Pancreas (tissue), 10 donors: ENCODE data around the gene C4orf51. TPM values are rescaled to one million over a fixed set of nuclear protein-coding genes. Genes with fewer than 3 reads are reported as not detected.
"Not testable (repeated sequence)": the region's sequence is repeated elsewhere in the genome, so short reads cannot be mapped to it uniquely, and the experiment has no call there.

Source experiments
- ATAC-seq, 4 donors: fragments of 200-7000 bp; cut with Tn5 transposase; one replicate each; pipeline versions ENCODE4 v1.8.0 to v1.9.1; 2020; ENCODE audit warnings: mild to moderate bottlenecking in 4 of 4, moderate library complexity in 4 of 4
- DNase-seq, 6 donors: peaks; one replicate each; pipeline ENCODE4 v3.0.0-alpha.2; 2020
- FAIRE-seq: peaks from 2 replicates; lab custom pipeline; 2012; peaks lifted over from hg19 to GRCh38; lab: Jason Lieb, UNC
- H3K27ac ChIP-seq, 4 donors: fragments of 200-600 bp; sonication (generic); 1 replicate in 3 of 4; 2 replicates in 1 of 4; pipeline versions ENCODE4 v1.5.0 to v1.8.0; 2020
- H3K27me3 ChIP-seq, 4 donors: fragments of 200-600 bp; one replicate each; pipeline ENCODE4 v1.8.0; 2021
- H3K36me3 ChIP-seq, 3 donors: fragments of 200-600 bp; sonication (generic) in 1 of 3; one replicate each; pipeline versions ENCODE4 v1.5.0 to v1.8.0; 2020 to 2021
- H3K4me1 ChIP-seq, 3 donors: fragments of 200-600 bp; one replicate each; pipeline ENCODE4 v1.8.0; 2021
- H3K4me3 ChIP-seq, 4 donors: fragments of 200-600 bp; sonication (generic) in 2 of 4; one replicate each; pipeline versions ENCODE4 v1.5.0 to v1.8.0; 2020 to 2021
- H3K9me3 ChIP-seq, 4 donors: fragments of 200-600 bp; one replicate each; pipeline ENCODE4 v1.8.0; 2021
- WGBS, 2 donors: extraction: QIAGEN DNeasy Blood & Tissue Kit; methylation state at CpG; one replicate each; pipeline ENCODE4 v1.1.7; 2013; 5-methylcytosine and 5-hydroxymethylcytosine counted together
- intact Hi-C, 3 donors: fragments of 100-400 bp; cut with DNase I; formaldehyde crosslinking; loops; one replicate each; pipeline versions ENCODE4 v1.11.1 to v1.14.2; 2022
- polyA plus RNA-seq, 2 donors: library from polyadenylated mRNA; stranded (reverse); fragments of 200-250 nt; gene quantifications; one replicate each; pipeline ENCODE4 v1.2.3, GENCODE V29; 2013
- total RNA-seq, 6 donors: library from RNA; stranded (reverse); fragmentation: NEBNext Ultra II Directional in 4 of 6; extraction: Animal tissue kit (Norgen Biotek cat#: 25700) in 4 of 6; gene quantifications; one replicate each; pipeline versions ENCODE4 v1.2.1 to v1.2.4, GENCODE V29; 2021 to 2023
- TF ChIP-seq, protein P1 (sequence below), 4 donors: fragments of 200-600 bp; sonication (generic) in 3 of 4; IDR thresholded peaks; one replicate each; pipeline versions ENCODE4 v1.5.0 to v1.8.0; 2021; ENCODE audit warnings: antibody characterized with exemption in 4 of 4
- donor health status: healthy with polysubstance abuse.
- donor health status: DM: no; HTN: no; CAD: no; lungs with moderate emphysema.
- donor health status: DM: no; HTN: no; CAD: no.
- donor health status: control.
- donor health status: control.
- donor health status: Bipolar disorder and iron deficiency.
- donor health status: DM: yes; HTN: yes; CAD: no.
- donor health status: DM: no; HTN: no; CAD: no.
- donor health status: DM: no; HTN: no; CAD: no.
- donor health status: DM: yes; HTN: yes; CAD: no.

C4orf51 gene
- total and polyA plus RNA-seq, 8 donors: not detected

DNA sequence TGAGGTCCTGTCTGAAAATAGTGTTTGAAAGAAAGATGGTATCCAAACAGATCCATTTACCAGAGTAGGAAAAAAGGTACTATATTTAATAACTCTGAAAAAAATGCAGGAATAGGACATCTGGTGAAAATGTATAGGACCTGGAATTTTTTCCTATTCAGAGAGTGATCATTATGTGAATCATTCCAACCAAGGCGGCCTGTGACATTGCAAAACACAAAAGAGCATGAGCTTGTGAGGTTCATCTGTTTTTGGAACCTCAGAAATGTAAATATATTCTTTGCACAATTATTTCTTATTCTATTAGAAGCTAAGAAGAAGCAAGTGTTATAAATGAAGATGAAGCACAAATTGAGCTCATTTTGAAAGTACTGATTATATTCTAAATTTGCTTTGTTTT, 2.0 kb downstream of the C4orf51 start:
- ATAC-seq (no peak), DNase-seq (no peak), FAIRE-seq (no peak)
- no peaks in the 10 kb centered on the region for H3K9me3 ChIP-seq
- no peak overlapping the region for H3K4me3 ChIP-seq
- intact Hi-C loops: no loop called here
- TF ChIP-seq, protein P1, sequence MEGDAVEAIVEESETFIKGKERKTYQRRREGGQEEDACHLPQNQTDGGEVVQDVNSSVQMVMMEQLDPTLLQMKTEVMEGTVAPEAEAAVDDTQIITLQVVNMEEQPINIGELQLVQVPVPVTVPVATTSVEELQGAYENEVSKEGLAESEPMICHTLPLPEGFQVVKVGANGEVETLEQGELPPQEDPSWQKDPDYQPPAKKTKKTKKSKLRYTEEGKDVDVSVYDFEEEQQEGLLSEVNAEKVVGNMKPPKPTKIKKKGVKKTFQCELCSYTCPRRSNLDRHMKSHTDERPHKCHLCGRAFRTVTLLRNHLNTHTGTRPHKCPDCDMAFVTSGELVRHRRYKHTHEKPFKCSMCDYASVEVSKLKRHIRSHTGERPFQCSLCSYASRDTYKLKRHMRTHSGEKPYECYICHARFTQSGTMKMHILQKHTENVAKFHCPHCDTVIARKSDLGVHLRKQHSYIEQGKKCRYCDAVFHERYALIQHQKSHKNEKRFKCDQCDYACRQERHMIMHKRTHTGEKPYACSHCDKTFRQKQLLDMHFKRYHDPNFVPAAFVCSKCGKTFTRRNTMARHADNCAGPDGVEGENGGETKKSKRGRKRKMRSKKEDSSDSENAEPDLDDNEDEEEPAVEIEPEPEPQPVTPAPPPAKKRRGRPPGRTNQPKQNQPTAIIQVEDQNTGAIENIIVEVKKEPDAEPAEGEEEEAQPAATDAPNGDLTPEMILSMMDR (IDR thresholded peaks at IDR 0.05): no peak
- peaks cover 18 to 21% (median 20%) of the 10 kb centered on the region in 3 donors for H3K4me1 ChIP-seq
- H3K27me3 ChIP-seq: no peaks in the 10 kb centered on the region
- H3K27ac ChIP-seq: no peak overlapping the region
- 95 to 97% methylated on average over 1 of the region's 1 CpG for WGBS, 2 donors
- H3K36me3 ChIP-seq: no peaks in the 10 kb centered on the region

DNA sequence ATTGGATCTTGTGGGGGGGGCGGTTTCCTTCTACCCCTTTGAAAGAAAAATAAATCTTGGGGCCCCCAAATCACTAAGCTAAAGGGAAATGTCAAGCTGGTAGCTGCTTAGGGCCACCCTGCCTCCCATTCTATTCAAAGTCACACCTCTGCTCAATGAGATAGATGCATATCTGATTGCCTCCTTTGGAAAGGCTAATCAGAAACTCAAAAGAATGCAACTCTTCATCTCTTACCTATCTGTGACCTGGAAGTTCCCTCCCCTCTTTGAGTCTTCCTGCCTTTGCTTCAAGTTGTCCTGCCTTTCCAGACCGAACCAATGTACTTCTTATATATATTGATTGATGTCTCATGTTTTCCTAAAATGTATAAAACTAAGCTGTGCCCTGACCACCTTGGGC, 7.0 kb downstream of the C4orf51 start:
- no peaks in the 10 kb centered on the region for H3K4me1 ChIP-seq
- no peak overlapping the region for H3K27ac ChIP-seq
- no peak for DNase-seq
- no peak for FAIRE-seq
- no peak overlapping the region for H3K4me3 ChIP-seq
- no peak for ATAC-seq
- H3K27me3 ChIP-seq: no peaks in the 10 kb centered on the region
- no peaks in the 10 kb centered on the region for H3K9me3 ChIP-seq
- TF ChIP-seq, protein P1 (IDR thresholded peaks at IDR 0.05): no peak
- intact Hi-C loops: no loop called here
- 63 to 64% methylated on average over 2 of the region's 2 CpGs for WGBS, 2 donors
- H3K36me3 ChIP-seq: no peaks in the 10 kb centered on the region

DNA sequence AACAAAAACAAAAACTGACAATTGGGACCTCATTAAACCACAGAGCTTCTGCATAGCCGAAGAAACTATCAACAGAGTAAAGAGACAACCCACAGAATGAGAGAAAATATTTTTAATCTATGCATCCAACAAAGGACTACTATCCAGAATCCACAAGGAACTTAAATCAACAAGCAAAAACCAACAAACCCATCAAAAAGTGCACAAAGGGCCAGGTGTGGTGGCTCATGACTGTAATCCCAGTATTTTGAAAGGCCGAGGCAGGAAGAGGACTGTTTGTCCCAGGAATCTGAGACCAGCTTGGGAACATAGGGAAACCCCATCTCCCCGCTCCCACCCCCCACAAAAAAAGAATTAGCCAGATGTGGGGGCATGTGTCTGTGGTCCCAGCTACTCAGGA, 10.7 kb downstream of the C4orf51 start:
- H3K27ac ChIP-seq: no peak overlapping the region

DNA sequence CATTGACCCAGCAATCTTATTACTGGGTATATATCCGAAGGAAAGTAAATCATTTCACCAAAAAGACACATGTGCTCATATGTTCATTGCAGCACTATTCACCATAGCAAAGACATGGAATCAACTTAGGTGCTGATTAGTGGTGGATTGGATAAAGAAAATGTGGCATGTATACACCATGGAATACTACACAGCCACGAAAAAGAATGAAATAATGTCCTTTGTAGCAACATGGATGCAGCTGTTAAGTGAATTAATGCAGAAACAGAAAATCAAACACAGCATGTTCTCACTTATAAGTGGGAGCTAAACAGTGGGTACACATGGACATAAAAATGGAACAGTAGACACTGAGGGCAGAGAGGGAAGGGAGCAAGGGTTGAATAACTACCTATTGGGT, 11.5 kb downstream of the C4orf51 start:
- H3K27me3 ChIP-seq, H3K4me3 ChIP-seq, H3K4me1 ChIP-seq, H3K9me3 ChIP-seq, H3K27ac ChIP-seq, ATAC-seq, intact Hi-C loops, DNase-seq, FAIRE-seq, H3K36me3 ChIP-seq: not testable (repeated sequence)
- WGBS, 2 donors: 87 to 90% methylated on average over 2 of the region's 2 CpGs

More for the DNA sequence above, 10.7 kb downstream of the C4orf51 start:
- WGBS, 2 donors: 92 to 93% methylated on average over 3 of the region's 3 CpGs
- no peaks in the 10 kb centered on the region for H3K4me1 ChIP-seq
- H3K4me3 ChIP-seq: no peak overlapping the region
- H3K27me3 ChIP-seq: no peaks in the 10 kb centered on the region
- TF ChIP-seq, protein P1 (IDR thresholded peaks at IDR 0.05): no peak
- intact Hi-C loops: no loop called here
- H3K9me3 ChIP-seq: no peaks in the 10 kb centered on the region
- DNase-seq (no peak), FAIRE-seq (no peak), ATAC-seq (no peak)
- no peaks in the 10 kb centered on the region for H3K36me3 ChIP-seq

DNA sequence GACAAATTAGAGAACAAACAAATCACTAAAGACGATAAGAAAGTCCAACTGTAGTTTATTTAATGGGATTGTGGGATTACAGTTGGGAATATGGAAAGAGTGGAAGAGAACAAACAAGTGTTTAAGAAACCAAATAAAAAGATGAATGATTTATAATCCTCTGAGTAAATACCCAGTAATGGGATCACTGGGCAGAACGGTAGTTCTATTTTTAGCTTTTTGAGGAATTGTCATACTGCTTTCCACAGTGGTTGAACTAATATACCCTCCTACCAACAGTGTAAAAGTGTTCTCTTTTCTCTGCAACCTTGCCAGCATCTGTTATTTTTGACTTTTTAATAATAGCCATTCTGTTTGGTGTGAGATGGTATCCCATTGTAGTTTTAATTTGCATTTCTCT, 15.0 kb downstream of the C4orf51 start:
- no peak for DNase-seq
- 17 to 29% methylated on average over 2 of the region's 2 CpGs for WGBS, 2 donors
- no peak overlapping the region for H3K4me3 ChIP-seq
- no peaks in the 10 kb centered on the region for H3K27me3 ChIP-seq
- no peak for ATAC-seq
- TF ChIP-seq, protein P1 (IDR thresholded peaks at IDR 0.05): no peak
- intact Hi-C loops: no loop called here
- no peaks in the 10 kb centered on the region for H3K4me1 ChIP-seq
- no peak for FAIRE-seq
- H3K27ac ChIP-seq: no peak overlapping the region
- H3K36me3 ChIP-seq: no peaks in the 10 kb centered on the region
- H3K9me3 ChIP-seq: no peaks in the 10 kb centered on the region
